Stomach smooth muscle (tissue), 2 donors: Measurements from ENCODE around the gene ALOXE3.
A peak's percentile ranks its signal among the peaks of the same experiment; 100 is the strongest.
"Not testable (repeated sequence)": the region's sequence is repeated elsewhere in the genome, so short reads cannot be mapped to it uniquely, and the experiment has no call there.

Experiments used
- H3K27ac ChIP-seq: one replicate; pipeline ENCODE4 v1.7.0; 2013; ENCODE audit warnings: mild to moderate bottlenecking, low read length, inconsistent platforms
- H3K27me3 ChIP-seq, 2 donors: one replicate each; pipeline ENCODE4 v1.7.0; 2013; ENCODE audit warnings: low read length in 2 of 2; ENCODE audit not compliant: insufficient read depth in 2 of 2, control insufficient read depth in 1 of 2
- H3K36me3 ChIP-seq, 2 donors: one replicate each; pipeline ENCODE4 v1.7.0; 2013; ENCODE audit warnings: low read length in 2 of 2; ENCODE audit not compliant: control insufficient read depth in 2 of 2, insufficient read depth in 2 of 2
- H3K4me1 ChIP-seq: one replicate; pipeline ENCODE4 v1.7.0; 2013; ENCODE audit warnings: low read length; ENCODE audit not compliant: control insufficient read depth, insufficient read depth
- H3K4me3 ChIP-seq, 2 donors: one replicate each; pipeline ENCODE4 v1.7.0; 2013; ENCODE audit warnings: low read length in 2 of 2
- H3K9ac ChIP-seq, 2 donors: one replicate each; pipeline ENCODE4 v1.7.0; 2013; ENCODE audit warnings: low read length in 2 of 2, mild to moderate bottlenecking in 1 of 2
- H3K9me3 ChIP-seq, 2 donors: one replicate each; pipeline ENCODE4 v1.7.0; 2013; ENCODE audit warnings: low read length in 2 of 2; ENCODE audit not compliant: control insufficient read depth in 2 of 2
- donor health status: healthy.
- donor health status: Pancreatic carcinoma.

Gene ALOXE3

DNA sequence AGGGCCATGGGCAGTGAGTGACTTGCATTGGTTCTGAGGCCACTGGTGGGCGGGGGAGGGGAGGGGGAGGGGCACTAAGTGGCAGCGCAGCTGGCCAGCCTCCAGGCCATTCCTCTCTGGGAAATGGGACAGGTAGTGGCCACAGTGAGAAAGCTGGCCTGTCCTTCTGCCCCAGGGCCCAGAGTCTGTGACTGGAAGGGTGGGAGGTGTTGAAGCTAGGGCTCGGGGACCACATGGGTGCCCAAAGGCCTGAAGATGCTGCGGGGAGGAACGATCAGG, 30.4 kb downstream of the ALOXE3 start:
- no peaks in the 10 kb centered on the region for H3K4me1 ChIP-seq
- H3K9ac ChIP-seq: no peak overlapping the region
- no peaks in the 10 kb centered on the region for H3K36me3 ChIP-seq
- H3K27me3 ChIP-seq: peaks cover 30 to 33% of the 10 kb centered on the region in 2 donors
- H3K4me3 ChIP-seq: no peak overlapping the region
- no peak overlapping the region for H3K27ac ChIP-seq
- no peaks in the 10 kb centered on the region for H3K9me3 ChIP-seq

- H3K27me3 ChIP-seq: peaks cover 26 to 34% of the 10 kb centered on the region in 2 donors
- H3K9me3 ChIP-seq: no peaks in the 10 kb centered on the region
- no peak within 1 kb of the TSS for H3K27ac ChIP-seq
These were observed 31.0 kb downstream of the ALOXE3 start, which contains the start of gene ALOX12B for GRCh38 chr17:8087075-8087951. Gene ALOX12B, minus strand, starts transcription at chr17:8087716. Its CDS starts 274 bp downstream, at chr17:8087442.

GRCh38 chr17:8084250-8084649, 34.1 kb downstream of the ALOXE3 start:
- no peak overlapping the region for H3K9ac ChIP-seq
- peaks cover 12% of the 10 kb centered on the region for H3K4me1 ChIP-seq
- H3K27ac ChIP-seq: no peak overlapping the region
- H3K9me3 ChIP-seq: no peaks in the 10 kb centered on the region
- H3K36me3 ChIP-seq: no peaks in the 10 kb centered on the region
- no peak overlapping the region for H3K4me3 ChIP-seq
- H3K27me3 ChIP-seq: peaks cover 32 to 37% of the 10 kb centered on the region in 2 donors

More at GRCh38 chr17:8087075-8087951, 31.0 kb downstream of the ALOXE3 start, which contains the start of gene ALOX12B:
- Histone ChIP-seq H3K36me3 (no peaks in the 10 kb centered on the region), H3K4me3 (no peak within 1 kb of the TSS), H3K9ac (no peak within 1 kb of the TSS), H3K4me1 (no peaks in the 10 kb centered on the region)

DNA sequence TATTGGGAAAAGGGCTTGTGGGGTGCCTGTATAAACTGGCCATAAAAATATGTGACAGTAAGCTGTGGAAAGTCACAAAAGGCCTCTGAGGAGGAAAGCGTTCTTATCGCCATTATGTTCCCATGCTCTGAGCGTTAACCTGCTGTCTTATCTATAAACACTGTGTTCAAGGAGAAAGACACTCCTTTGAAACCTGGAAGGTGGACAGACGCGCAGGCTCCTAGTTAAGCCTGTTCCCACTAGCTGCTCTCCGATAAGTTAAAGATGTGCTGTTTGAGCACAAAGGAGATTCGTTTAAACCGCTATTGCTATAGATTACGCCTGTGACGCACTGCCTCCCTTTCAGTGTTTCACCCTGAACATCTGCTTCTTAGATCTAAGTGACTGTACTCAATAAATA, 36.0 kb downstream of the ALOXE3 start:
- no peak overlapping the region for H3K9ac ChIP-seq

DNA sequence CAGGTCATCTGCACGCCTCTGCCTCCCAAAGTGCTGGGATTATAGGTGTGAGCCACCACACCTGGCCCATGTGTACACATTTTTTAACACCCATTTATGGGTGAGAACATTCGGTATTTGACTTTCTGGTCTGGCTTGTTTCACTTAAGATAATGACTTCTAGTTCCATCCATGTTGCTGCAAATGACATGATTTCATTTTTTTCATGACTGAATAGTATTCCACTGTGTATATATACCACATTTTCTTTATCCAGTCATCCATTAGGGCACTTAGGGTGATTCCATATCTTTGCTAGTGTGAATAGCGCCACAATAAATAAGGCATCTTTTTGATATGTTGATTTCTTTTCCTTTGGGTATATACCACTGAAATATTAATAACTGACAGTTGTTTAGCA, 36.4 kb downstream of the ALOXE3 start:
- peaks cover 40 to 45% of the 10 kb centered on the region in 2 donors for H3K27me3 ChIP-seq
- H3K27ac ChIP-seq: no peak overlapping the region
- H3K9ac ChIP-seq: no peak overlapping the region
- no peak overlapping the region for H3K4me3 ChIP-seq
- peaks cover 14% of the 10 kb centered on the region for H3K4me1 ChIP-seq
- H3K9me3 ChIP-seq: no peaks in the 10 kb centered on the region
- H3K36me3 ChIP-seq: no peaks in the 10 kb centered on the region

More for the DNA sequence above, 36.0 kb downstream of the ALOXE3 start:
- H3K4me1 ChIP-seq: peaks cover 14% of the 10 kb centered on the region
- no peak overlapping the region for H3K27ac ChIP-seq
- peaks cover 36 to 43% of the 10 kb centered on the region in 2 donors for H3K27me3 ChIP-seq
- no peaks in the 10 kb centered on the region for H3K36me3 ChIP-seq
- H3K4me3 ChIP-seq: no peak overlapping the region
- no peaks in the 10 kb centered on the region for H3K9me3 ChIP-seq

- Histone ChIP-seq H3K4me1 (peaks cover 14% of the 10 kb centered on the region), H3K27ac (no peak overlapping the region), H3K9ac (no peak overlapping the region), H3K9me3 (no peaks in the 10 kb centered on the region), H3K27me3 (peaks cover 51 to 52% of the 10 kb centered on the region in 2 donors), H3K36me3 (no peaks in the 10 kb centered on the region), H3K4me3 (no peak overlapping the region)
These were observed 37.5 kb downstream of the ALOXE3 start for GRCh38 chr17:8080799-8081219.

DNA sequence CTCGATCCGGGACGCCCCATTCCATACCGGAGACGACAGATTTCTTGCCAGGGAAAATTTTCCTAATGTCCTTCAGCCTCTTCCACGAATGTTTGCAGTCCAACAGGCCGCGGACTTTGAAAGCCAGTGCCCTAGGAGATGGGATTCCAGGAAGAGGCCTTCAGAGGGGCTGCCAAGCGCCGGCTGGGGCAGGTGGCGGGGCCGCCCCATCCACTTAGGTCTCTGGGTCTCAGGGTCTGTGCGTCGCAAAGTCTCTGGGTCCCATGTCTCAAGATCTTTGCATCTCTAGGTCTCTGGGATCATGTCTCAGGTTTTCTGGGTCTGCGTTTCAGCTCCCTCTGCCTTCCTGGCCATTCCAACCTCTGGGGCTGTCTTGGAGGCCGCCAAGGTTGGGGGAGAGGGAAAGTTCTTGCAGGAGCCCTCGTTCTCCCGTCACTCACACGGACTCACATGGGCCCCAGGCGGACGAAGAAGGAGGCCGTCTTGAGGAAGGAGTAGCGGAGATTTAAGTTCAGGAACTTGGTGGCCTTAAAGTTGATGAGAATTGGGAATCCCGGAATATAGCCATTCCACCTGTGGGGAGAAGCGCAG, 38.0 kb downstream of the ALOXE3 start:
- peak overlapping the region in 1 of 2 donors; percentile 74 for H3K4me3 ChIP-seq
- no peak overlapping the region for H3K9ac ChIP-seq
- H3K27ac ChIP-seq: no peak overlapping the region
- peaks cover 14% of the 10 kb centered on the region for H3K4me1 ChIP-seq
- H3K9me3 ChIP-seq: no peaks in the 10 kb centered on the region
- H3K36me3 ChIP-seq: no peaks in the 10 kb centered on the region
- H3K27me3 ChIP-seq: peaks cover 54 to 56% of the 10 kb centered on the region in 2 donors

DNA sequence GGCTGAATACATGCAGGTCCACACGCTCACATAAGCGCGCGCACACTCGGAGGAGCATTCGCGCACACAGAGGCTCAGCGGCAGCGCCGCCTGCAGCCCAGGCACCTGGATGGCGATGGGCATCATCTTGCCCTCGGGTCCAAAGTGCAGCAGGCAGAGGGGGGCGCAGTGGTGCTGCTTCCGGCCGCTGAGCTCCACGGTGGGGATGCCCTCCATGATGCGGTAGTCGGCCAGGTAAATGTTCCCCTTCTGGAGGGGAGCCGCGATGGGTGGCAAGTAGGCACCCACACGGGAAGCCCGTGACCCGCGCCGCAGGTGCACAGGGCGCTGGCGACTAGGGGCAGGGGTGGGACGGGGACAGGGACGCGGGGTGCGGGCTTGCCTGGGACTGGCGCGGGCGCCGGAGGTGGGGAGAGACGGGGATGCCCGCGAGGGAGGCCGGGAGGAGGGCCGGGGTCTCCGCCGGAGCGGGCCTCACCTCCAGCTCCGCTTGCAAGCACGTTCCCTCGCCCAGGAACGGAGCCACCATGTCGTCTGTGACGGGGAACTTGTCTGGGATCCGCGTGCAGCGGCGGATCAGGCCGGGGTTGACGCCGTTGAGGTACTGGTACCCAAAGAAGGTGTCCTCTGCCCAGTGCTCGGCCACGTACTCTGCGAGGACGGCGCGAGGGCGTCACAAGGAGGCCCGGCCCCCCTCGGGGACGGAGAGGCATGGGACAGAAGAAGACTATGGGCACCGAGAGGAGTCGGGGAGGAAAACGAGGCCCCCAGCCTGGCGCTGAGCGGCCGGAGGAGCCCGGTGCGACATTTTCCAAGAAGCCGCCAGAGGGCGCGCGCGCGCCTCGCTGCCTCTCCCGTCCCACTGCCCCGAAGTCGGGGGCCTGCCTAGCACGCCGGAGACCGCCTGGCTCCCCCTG, 38.8 kb downstream of the ALOXE3 start:
- H3K4me1 ChIP-seq: peaks cover 14% of the 10 kb centered on the region
- peaks cover 60 to 64% of the 10 kb centered on the region in 2 donors for H3K27me3 ChIP-seq
- peak overlapping the region; percentile 56 to 74 for H3K4me3 ChIP-seq
- H3K27ac ChIP-seq: no peak overlapping the region
- no peaks in the 10 kb centered on the region for H3K9me3 ChIP-seq
- H3K36me3 ChIP-seq: no peaks in the 10 kb centered on the region
- peak overlapping the region in 1 of 2 donors; percentile 21 for H3K9ac ChIP-seq

DNA sequence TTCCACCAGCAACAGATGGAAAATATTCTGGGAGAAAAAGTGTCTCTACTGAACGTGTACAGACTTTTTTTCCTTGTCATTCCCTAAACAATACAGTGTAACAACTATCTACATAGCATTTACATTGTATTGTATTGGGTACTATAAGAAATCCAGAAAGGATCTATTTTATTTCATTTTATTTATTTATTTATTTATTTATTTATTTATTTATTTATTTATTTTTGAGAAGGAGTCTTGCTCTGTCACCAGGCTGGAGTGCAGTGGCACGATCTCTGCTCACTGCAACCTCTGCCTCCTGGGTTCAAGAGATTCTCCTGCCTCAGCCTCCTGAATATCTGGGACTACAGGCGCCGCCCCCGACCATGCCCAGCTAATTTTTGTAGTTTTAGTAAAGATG, 40.4 kb downstream of the ALOXE3 start:
- peaks cover 70 to 77% of the 10 kb centered on the region in 2 donors for H3K27me3 ChIP-seq
- not testable (repeated sequence) for H3K9ac ChIP-seq, H3K4me3 ChIP-seq, H3K27ac ChIP-seq, H3K36me3 ChIP-seq, H3K9me3 ChIP-seq
- H3K4me1 ChIP-seq: peaks cover 29% of the 10 kb centered on the region

- H3K27ac ChIP-seq: no peak overlapping the region
- H3K27me3 ChIP-seq: peaks cover 76 to 85% of the 10 kb centered on the region in 2 donors
- H3K9me3 ChIP-seq: no peaks in the 10 kb centered on the region
- peaks cover 37% of the 10 kb centered on the region for H3K4me1 ChIP-seq
- no peak overlapping the region for H3K4me3 ChIP-seq
- no peak overlapping the region for H3K9ac ChIP-seq
- H3K36me3 ChIP-seq: no peaks in the 10 kb centered on the region
These were observed 41.6 kb downstream of the ALOXE3 start for GRCh38 chr17:8076502-8077266.
